Measurements from ENCODE around the gene UAP1. TPM values are rescaled to one million over a fixed set of nuclear protein-coding genes. Genes with fewer than 3 reads are reported as not detected.
A peak's percentile ranks its signal among the peaks of the same experiment; 100 is the strongest.

UAP1 gene
- total RNA-seq, 1 experiment from 2014 or later: 49.6 TPM

GRCh38 chr1:162612606-162613400 lies 51.3 kb downstream of the UAP1 start:
- DNase-seq (ENCODE audit: low spot score): no peak

- no peak for DNase-seq (ENCODE audit: low spot score)
Observed at GRCh38 chr1:162616848-162617247, 55.3 kb downstream of the UAP1 start.

- no peak for DNase-seq (ENCODE audit: low spot score)
Observed at GRCh38 chr1:162617513-162617912, 56.0 kb downstream of the UAP1 start.

- DNase-seq (ENCODE audit: low spot score): no peak
Observed at GRCh38 chr1:162619076-162619475, 57.6 kb downstream of the UAP1 start.

GRCh38 chr1:162621256-162621655 lies 59.7 kb downstream of the UAP1 start:
- no peak for DNase-seq (ENCODE audit: low spot score)

GRCh38 chr1:162625679-162626078 lies 64.2 kb downstream of the UAP1 start:
- no peak for DNase-seq (ENCODE audit: low spot score)

- no peak for DNase-seq (ENCODE audit: low spot score)
Observed at GRCh38 chr1:162626094-162626493, 64.6 kb downstream of the UAP1 start.

GRCh38 chr1:162626761-162627160 lies 65.2 kb downstream of the UAP1 start:
- DNase-seq (ENCODE audit: low spot score): no peak

GRCh38 chr1:162627662-162628296 lies 66.3 kb downstream of the UAP1 start:
- peak; percentile 29 for DNase-seq (ENCODE audit: low spot score)

GRCh38 chr1:162629077-162629627 lies 67.6 kb downstream of the UAP1 start:
- no peak for DNase-seq (ENCODE audit: low spot score)

GRCh38 chr1:162629651-162630050 lies 68.1 kb downstream of the UAP1 start:
- DNase-seq (ENCODE audit: low spot score): no peak

GRCh38 chr1:162631546-162632191 lies 70.1 kb downstream of the UAP1 start:
- DNase-seq (ENCODE audit: low spot score): peak; percentile 22

GRCh38 chr1:162632217-162632666 lies 70.7 kb downstream of the UAP1 start, which contains the start of gene DDR2:
Gene DDR2 (plus strand): TSS chr1:162632464. CDS start chr1:162719064, 86,600 bp downstream.
- peak; percentile 87 for DNase-seq (ENCODE audit: low spot score)

GRCh38 chr1:162632698-162633080 lies 71.2 kb downstream of the UAP1 start:
- peak; percentile 29 for DNase-seq (ENCODE audit: low spot score)

GRCh38 chr1:162633081-162633762 lies 71.7 kb downstream of the UAP1 start:
- peak; percentile 37 for DNase-seq (ENCODE audit: low spot score)

- DNase-seq (ENCODE audit: low spot score): no peak
Observed at GRCh38 chr1:162635418-162635817, 73.9 kb downstream of the UAP1 start.

- no peak for DNase-seq (ENCODE audit: low spot score)
Observed at GRCh38 chr1:162639718-162640117, 78.2 kb downstream of the UAP1 start.

- DNase-seq (ENCODE audit: low spot score): no peak
Observed at GRCh38 chr1:162641114-162641513, 79.6 kb downstream of the UAP1 start.

GRCh38 chr1:162644986-162645314 lies 83.4 kb downstream of the UAP1 start:
- no peak for DNase-seq (ENCODE audit: low spot score)

- no peak for DNase-seq (ENCODE audit: low spot score)
Observed at GRCh38 chr1:162645666-162646065, 84.1 kb downstream of the UAP1 start.

GRCh38 chr1:162649583-162649982 lies 88.1 kb downstream of the UAP1 start:
- DNase-seq (ENCODE audit: low spot score): no peak

Data from H4 (cell line).